H1 (cell line): ENCODE measurements around the gene TSPAN1.

ENCODE experiments used
- POLR2A ChIP-seq, 2 experiments: IDR thresholded peaks; 1 replicate in 1 of 2; 2 replicates in 1 of 2; pipeline ENCODE4 v1.6.1; 2011; ENCODE audit warnings: low read depth in 2 of 2, low read length in 2 of 2, mild to moderate bottlenecking in 2 of 2; ENCODE audit errors: control extremely low read depth in 1 of 2
- YY1 ChIP-seq: IDR thresholded peaks from 2 replicates; pipeline ENCODE4 v1.6.1; 2011; ENCODE audit warnings: low read depth, mild to moderate bottlenecking, low read length

DNA sequence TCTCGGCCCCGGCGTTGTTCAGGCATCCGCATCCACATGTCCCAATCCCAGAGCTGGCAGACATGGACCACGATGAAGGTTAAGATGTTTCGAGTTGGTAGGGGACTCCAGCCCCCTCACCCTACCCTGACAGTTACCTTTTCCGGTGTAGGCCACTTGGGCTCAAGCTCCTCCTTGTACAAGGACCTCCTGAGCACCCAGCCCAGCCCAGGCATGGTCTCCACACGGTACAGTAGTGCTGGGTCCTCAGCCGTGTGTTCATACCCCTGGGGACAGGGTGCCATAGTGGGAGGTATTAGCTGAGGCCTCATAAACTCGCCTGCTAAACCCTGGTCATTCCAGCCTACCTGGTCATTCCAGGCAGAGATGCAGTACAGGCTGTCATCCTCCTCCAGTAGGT, 17.3 kb downstream of the TSPAN1 start:
- TF ChIP-seq YY1: no peak
- no peak for TF ChIP-seq POLR2A (IDR thresholded peaks at IDR 0.05; ENCODE audit: control extremely low read depth in 1 of 2, low read depth in 2 of 2, low read length in 2 of 2)
